Measurements from ENCODE around the gene TEX47. TPM values are rescaled to one million over a fixed set of nuclear protein-coding genes. Genes with fewer than 3 reads are reported as not detected.
A peak's percentile ranks its signal among the peaks of the same experiment; 100 is the strongest.

Gene TEX47
- polyA plus RNA-seq, 1 of the 3 experiments (the other 2 are of a cell fraction) = not detected

- no peaks in the 10 kb centered on the region for H3K36me3 ChIP-seq (replicated peaks in 1 of 2; ENCODE audit: control insufficient read depth in 1 of 2, insufficient read depth in 2 of 2, low read length in 1 of 2)
- peak; percentile 82 for DNase-seq
- H3K9me2 ChIP-seq = no peaks in the 10 kb centered on the region
- no peaks in the 10 kb centered on the region for H3F3A ChIP-seq (replicated peaks; ENCODE audit: insufficient read depth)
- no peaks in the 10 kb centered on the region for H4K20me1 ChIP-seq (ENCODE audit: insufficient read depth)
- H3K4me2 ChIP-seq = peak within 1 kb of the TSS; percentile 78
- no peaks in the 10 kb centered on the region for H3K9me3 ChIP-seq
- peak within 1 kb of the TSS; percentile 47; the same call in 1 of the 2 replicates for H2AFZ ChIP-seq (ENCODE audit: low read depth)
- no peak within 1 kb of the TSS for H3K27ac ChIP-seq (ENCODE audit: low read depth in 2 of 2, low read length in 1 of 2)
- H3K4me1 ChIP-seq (ENCODE audit: control insufficient read depth in 1 of 2, insufficient read depth in 2 of 2, low read depth in 1 of 2, low read length in 1 of 2) = peaks cover 0 to 17% of the 10 kb centered on the region in 2 experiments; a peak in 2 of 4 replicates
- TF ChIP-seq EZH2phosphoT487 (IDR thresholded peaks at IDR 0.05; ENCODE audit: borderline replicate concordance, low read depth) (no peak), NRF1 (IDR thresholded peaks at IDR 0.05; ENCODE audit: low read depth, low read length) (no peak), MXI1 (IDR thresholded peaks at IDR 0.05; ENCODE audit: low read depth, low read length) (peak; percentile 44; the same call in 1 of the 2 replicates), PBX3 (IDR thresholded peaks at IDR 0.05) (no peak), RFX5 (IDR thresholded peaks at IDR 0.05; ENCODE audit: low read length) (no peak)
- no peak within 1 kb of the TSS for H3K9ac ChIP-seq
- WGBS (ENCODE audit: low lambda C conversion rate) = 3% methylated on average over 52 of the region's 74 CpGs
- H3K27me3 ChIP-seq (ENCODE audit: insufficient read depth) = peaks cover 29% of the 10 kb centered on the region
- H3K4me3 ChIP-seq (ENCODE audit: low read depth in 2 of 2, low read length in 1 of 2) = peak within 1 kb of the TSS; percentile 47 to 48
- CTCF ChIA-PET = interaction anchor here (0.7 to 2.6 kb wide), 6 partner anchors 12 to 799 kb away, joined by 3 to 11 read pairs (median 5); no protein-coding TSS in a partner anchor
- POLR2A ChIA-PET = no interaction called here
- no peaks in the 10 kb centered on the region for H3K79me2 ChIP-seq (ENCODE audit: insufficient read depth)
Observed at GRCh38 chr7:88759230-88760135, 36.1 kb downstream of the TEX47 start, which contains the start of gene ZNF804B. ZNF804B (plus strand) TSS chr7:88759700; CDS start chr7:88759977, 277 bp downstream.

GRCh38 chr7:88758381-88759229 lies 36.9 kb downstream of the TEX47 start:
- DNase-seq = peak; percentile 61
- H2AFZ ChIP-seq (ENCODE audit: low read depth) = peak overlapping the region; percentile 47; the same call in 1 of the 2 replicates
- H3K4me2 ChIP-seq = peak overlapping the region; percentile 78
- H3K9me2 ChIP-seq = no peaks in the 10 kb centered on the region
- TF ChIP-seq RAD21 (IDR thresholded peaks at IDR 0.05; ENCODE audit: low read length) = peak; percentile 32
- TF ChIP-seq USF2 (IDR thresholded peaks at IDR 0.05; ENCODE audit: borderline replicate concordance, low read depth, low read length) = no peak
- TF ChIP-seq SMC3 (IDR thresholded peaks at IDR 0.05; ENCODE audit: low read depth, low read length) = no peak
- H3K9me3 ChIP-seq = no peaks in the 10 kb centered on the region
- peaks cover 0 to 17% of the 10 kb centered on the region in 2 experiments; a peak in 2 of 4 replicates for H3K4me1 ChIP-seq (ENCODE audit: control insufficient read depth in 1 of 2, insufficient read depth in 2 of 2, low read depth in 1 of 2, low read length in 1 of 2)
- H3K27ac ChIP-seq (ENCODE audit: low read depth in 2 of 2, low read length in 1 of 2) = no peak overlapping the region
- peaks cover 29% of the 10 kb centered on the region for H3K27me3 ChIP-seq (ENCODE audit: insufficient read depth)
- POLR2A ChIA-PET = no interaction called here
- H3K4me3 ChIP-seq (ENCODE audit: low read depth in 2 of 2, low read length in 1 of 2) = peak overlapping the region; percentile 47 to 48
- no peaks in the 10 kb centered on the region for H3K79me2 ChIP-seq (ENCODE audit: insufficient read depth)
- 7% methylated on average over 33 of the region's 33 CpGs for WGBS (ENCODE audit: low lambda C conversion rate)
- no peak overlapping the region for H3K9ac ChIP-seq
- no peaks in the 10 kb centered on the region for H3K36me3 ChIP-seq (replicated peaks in 1 of 2; ENCODE audit: control insufficient read depth in 1 of 2, insufficient read depth in 2 of 2, low read length in 1 of 2)
- no peaks in the 10 kb centered on the region for H3F3A ChIP-seq (replicated peaks; ENCODE audit: insufficient read depth)
- no peaks in the 10 kb centered on the region for H4K20me1 ChIP-seq (ENCODE audit: insufficient read depth)
- CTCF ChIA-PET = interaction anchor here (0.7 to 2.6 kb wide), 6 partner anchors 11 to 800 kb away, joined by 3 to 11 read pairs (median 5); no protein-coding TSS in a partner anchor
